Right lobe of liver (tissue), 6 donors: ENCODE data around the gene FOXI1. TPM values are rescaled to one million over a fixed set of nuclear protein-coding genes. Genes with fewer than 3 reads are reported as not detected.

ENCODE experiments used
- ATAC-seq, 4 donors: fragments of 200-7000 bp; cut with Tn5 transposase; one replicate each; pipeline ENCODE4 v1.9.1; 2020; ENCODE audit warnings: mild to moderate bottlenecking in 4 of 4, moderate library complexity in 4 of 4
- DNase-seq, 3 donors: peaks; one replicate each; pipeline ENCODE4 v3.0.0-alpha.2; 2020
- H3K27ac ChIP-seq, 3 donors: fragments of 200-600 bp; one replicate each; pipeline ENCODE4 v1.8.0; 2022
- H3K27me3 ChIP-seq, 2 donors: fragments of 200-600 bp; one replicate each; pipeline ENCODE4 v1.8.0; 2022
- H3K36me3 ChIP-seq, 4 donors: fragments of 200-600 bp; sonication (generic) in 1 of 4; one replicate each; pipeline versions ENCODE4 v1.5.1 to v1.8.0; 2017 to 2022; ENCODE audit warnings: control low read depth in 1 of 4
- H3K4me1 ChIP-seq, 4 donors: fragments of 200-600 bp; sonication (generic) in 1 of 4; one replicate each; pipeline versions ENCODE4 v1.5.1 to v1.8.0; 2017 to 2022; ENCODE audit warnings: control low read depth in 1 of 4
- H3K4me3 ChIP-seq, 3 donors: fragments of 200-600 bp; one replicate each; pipeline ENCODE4 v1.8.0; 2022
- H3K9me3 ChIP-seq, 4 donors: fragments of 200-600 bp; sonication (generic) in 1 of 4; one replicate each; pipeline versions ENCODE4 v1.5.1 to v1.8.0; 2017 to 2022; ENCODE audit warnings: control low read depth in 1 of 4
- POLR2A ChIP-seq: fragments of 450-650 bp; IDR thresholded peaks from one replicate; pipeline ENCODE4 v1.6.1; 2017; ENCODE audit warnings: antibody characterized with exemption, mild to moderate bottlenecking
- WGBS: methylation state at CpG from one replicate; pipeline ENCODE4 v1.1.6; 2018; ENCODE audit warnings: low coverage, low lambda C conversion rate; ENCODE audit not compliant: insufficient coverage; ENCODE audit errors: missing lambda C conversion rate; 5-methylcytosine and 5-hydroxymethylcytosine counted together
- intact Hi-C, 2 donors: fragments of 100-400 bp; cut with DNase I; formaldehyde crosslinking; loops; one replicate each; pipeline versions ENCODE4 v1.11.2 to v1.14.1; 2022
- total RNA-seq, 6 experiments: library from RNA; depleted of rRNA in 2 of 6; stranded (reverse); fragments of >200 nt in 2 of 6; fragmentation: NEBNext Ultra II Directional in 3 of 6; extraction: Animal tissue kit (Norgen Biotek cat#: 25700) in 3 of 6; gene quantifications; one replicate each; pipeline versions ENCODE4 v1.1.0 to v1.2.4, GENCODE V29; 2016 to 2023
- TF ChIP-seq, protein P1 (sequence below), 4 donors: fragments of 200-600 bp in 3 of 4; fragments of 450-650 bp in 1 of 4; IDR thresholded peaks; one replicate each; pipeline versions ENCODE4 v1.5.1 to v1.8.0; 2016 to 2022; ENCODE audit warnings: antibody characterized with exemption in 4 of 4, mild to moderate bottlenecking in 2 of 4
- donor health status: DM: no; HTN: yes; CAD: no.
- donor health status: DM: no; HTN: no; CAD: no.
- donor health status: DM: no; HTN: no; CAD: no.
- donor health status: DM: no; HTN: yes; CAD: no.
- donor health status: DM: no; HTN: yes; CAD: no.

FOXI1 gene
- total RNA-seq, 6 experiments from 2014 or later = not detected

DNA sequence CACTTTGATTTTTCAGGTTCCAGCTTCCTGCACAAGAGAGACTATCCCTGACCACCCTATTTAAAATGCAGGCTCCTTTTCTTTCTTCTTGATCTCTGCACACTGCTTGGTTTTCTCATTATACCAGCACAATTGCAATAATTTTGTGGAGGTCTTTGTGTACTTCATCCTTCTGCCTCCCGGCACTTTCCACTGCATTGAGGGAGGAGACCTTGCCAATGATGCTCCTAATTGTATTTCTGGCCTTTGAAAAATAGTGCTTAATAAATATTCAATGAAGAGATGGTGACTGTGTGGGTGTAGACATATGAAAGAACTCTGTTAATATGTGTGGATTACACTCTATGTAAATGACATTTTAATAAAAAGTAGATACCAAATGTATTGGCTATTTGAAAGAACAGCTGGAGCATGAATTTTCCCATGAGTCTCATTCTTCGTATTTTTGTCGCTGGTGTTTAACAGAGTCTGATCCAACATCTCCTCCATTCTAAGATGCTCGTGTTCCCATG lies 42.1 kb downstream of the FOXI1 start:
- Histone ChIP-seq H3K4me1 (no peaks in the 10 kb centered on the region), H3K27me3 (no peaks in the 10 kb centered on the region), H3K36me3 (no peaks in the 10 kb centered on the region), H3K9me3 (no peaks in the 10 kb centered on the region), H3K4me3 (no peak overlapping the region), H3K27ac (no peak overlapping the region)
- no peak for ATAC-seq
- no peak for DNase-seq
- intact Hi-C loops = no loop called here
- WGBS = 73% methylated on average over 4 of the region's 4 CpGs
- TF ChIP-seq, protein P1, sequence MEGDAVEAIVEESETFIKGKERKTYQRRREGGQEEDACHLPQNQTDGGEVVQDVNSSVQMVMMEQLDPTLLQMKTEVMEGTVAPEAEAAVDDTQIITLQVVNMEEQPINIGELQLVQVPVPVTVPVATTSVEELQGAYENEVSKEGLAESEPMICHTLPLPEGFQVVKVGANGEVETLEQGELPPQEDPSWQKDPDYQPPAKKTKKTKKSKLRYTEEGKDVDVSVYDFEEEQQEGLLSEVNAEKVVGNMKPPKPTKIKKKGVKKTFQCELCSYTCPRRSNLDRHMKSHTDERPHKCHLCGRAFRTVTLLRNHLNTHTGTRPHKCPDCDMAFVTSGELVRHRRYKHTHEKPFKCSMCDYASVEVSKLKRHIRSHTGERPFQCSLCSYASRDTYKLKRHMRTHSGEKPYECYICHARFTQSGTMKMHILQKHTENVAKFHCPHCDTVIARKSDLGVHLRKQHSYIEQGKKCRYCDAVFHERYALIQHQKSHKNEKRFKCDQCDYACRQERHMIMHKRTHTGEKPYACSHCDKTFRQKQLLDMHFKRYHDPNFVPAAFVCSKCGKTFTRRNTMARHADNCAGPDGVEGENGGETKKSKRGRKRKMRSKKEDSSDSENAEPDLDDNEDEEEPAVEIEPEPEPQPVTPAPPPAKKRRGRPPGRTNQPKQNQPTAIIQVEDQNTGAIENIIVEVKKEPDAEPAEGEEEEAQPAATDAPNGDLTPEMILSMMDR (IDR thresholded peaks at IDR 0.05) = no peak
- no peak for TF ChIP-seq POLR2A

DNA sequence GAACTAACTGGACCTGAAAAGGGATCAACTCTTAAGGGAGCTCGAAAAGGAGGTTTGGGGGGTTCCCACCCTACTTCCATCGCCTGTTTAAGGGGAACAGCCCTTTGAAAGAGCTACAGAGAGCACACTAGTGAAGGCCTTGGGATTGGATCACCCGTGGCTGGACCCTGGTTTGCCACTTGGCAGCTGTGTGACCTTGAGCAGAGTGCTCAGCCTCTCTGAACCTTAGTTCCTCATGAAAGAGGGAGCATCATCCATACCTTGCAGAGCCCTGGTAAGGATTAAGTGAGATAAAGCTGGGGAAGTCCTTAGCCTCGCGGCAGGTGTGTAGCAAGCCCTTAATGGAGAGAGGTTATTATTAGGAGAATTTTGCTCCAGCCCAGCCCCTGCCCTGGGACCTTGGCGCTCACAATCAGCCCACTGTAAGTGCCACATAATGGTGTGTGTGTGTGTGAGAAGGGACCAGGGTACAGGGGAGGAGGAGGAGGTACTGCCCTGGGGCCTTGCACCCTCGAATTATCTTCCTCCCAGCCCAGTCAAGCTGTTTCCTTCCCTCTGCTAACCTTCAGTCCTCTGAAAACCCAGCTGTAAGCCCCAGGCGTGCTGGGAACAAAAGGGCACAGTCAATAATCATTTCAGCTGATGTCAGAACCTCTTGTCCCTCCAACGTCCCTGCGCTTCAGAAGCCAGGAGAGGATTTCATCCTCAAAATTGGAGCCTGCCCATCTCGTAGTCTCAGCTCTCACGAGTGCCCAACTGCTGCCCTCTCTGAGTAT lies 42.9 kb downstream of the FOXI1 start:
- WGBS = 71% methylated on average over 8 of the region's 12 CpGs
- H3K27ac ChIP-seq = no peak overlapping the region
- H3K4me1 ChIP-seq = no peaks in the 10 kb centered on the region
- H3K4me3 ChIP-seq = no peak overlapping the region
- TF ChIP-seq, protein P1 (IDR thresholded peaks at IDR 0.05) = no peak
- no peak for TF ChIP-seq POLR2A
- no peaks in the 10 kb centered on the region for H3K9me3 ChIP-seq
- no peak for DNase-seq
- ATAC-seq = no peak
- H3K27me3 ChIP-seq = no peaks in the 10 kb centered on the region
- H3K36me3 ChIP-seq = no peaks in the 10 kb centered on the region
- intact Hi-C loops = no loop called here

DNA sequence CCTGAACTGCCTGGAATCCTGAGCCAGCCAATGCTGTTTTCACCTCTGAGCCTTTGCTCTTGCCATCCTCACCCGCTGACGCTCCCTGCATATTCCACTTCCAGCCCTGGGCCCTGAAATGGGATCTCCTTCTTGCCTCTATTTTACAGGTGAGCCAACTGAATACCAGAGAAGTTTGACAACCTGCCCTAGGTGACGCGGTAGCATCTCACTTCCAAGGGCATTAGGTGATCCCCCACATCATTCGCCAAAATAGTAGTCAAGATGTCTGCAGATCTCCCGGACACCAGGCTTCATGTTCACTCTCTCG lies 43.5 kb downstream of the FOXI1 start:
- no peaks in the 10 kb centered on the region for H3K9me3 ChIP-seq
- 82% methylated on average over 7 of the region's 7 CpGs for WGBS
- ATAC-seq = no peak
- no peak for TF ChIP-seq POLR2A
- TF ChIP-seq, protein P1 (IDR thresholded peaks at IDR 0.05) = no peak
- DNase-seq = no peak
- no peak overlapping the region for H3K27ac ChIP-seq
- no peaks in the 10 kb centered on the region for H3K27me3 ChIP-seq
- intact Hi-C loops = no loop called here
- no peak overlapping the region for H3K4me3 ChIP-seq
- H3K4me1 ChIP-seq = no peaks in the 10 kb centered on the region
- no peaks in the 10 kb centered on the region for H3K36me3 ChIP-seq

DNA sequence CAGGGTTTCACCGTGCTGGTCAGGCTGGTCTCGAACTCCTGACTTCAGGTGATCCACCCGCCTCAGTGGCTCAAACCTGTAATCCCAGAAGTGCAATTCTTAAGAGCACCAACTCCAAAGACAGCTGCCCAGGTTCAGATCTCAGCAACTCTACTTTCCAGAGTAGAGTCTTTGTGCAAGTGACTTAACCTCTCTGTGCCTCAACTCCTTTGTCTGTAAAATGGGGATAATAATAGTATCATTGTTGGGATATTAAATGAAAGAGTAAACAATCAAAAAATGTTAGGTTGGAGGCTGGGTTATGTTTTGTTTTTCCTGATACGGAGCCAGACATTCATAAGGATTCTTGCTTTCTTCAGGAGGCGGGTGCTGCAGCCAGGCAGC lies 45.0 kb downstream of the FOXI1 start:
- TF ChIP-seq POLR2A = no peak
- TF ChIP-seq, protein P1 (IDR thresholded peaks at IDR 0.05) = no peak
- H3K27ac ChIP-seq = no peak overlapping the region
- no peaks in the 10 kb centered on the region for H3K27me3 ChIP-seq
- no peak for ATAC-seq
- H3K4me3 ChIP-seq = no peak overlapping the region
- intact Hi-C loops = no loop called here
- H3K4me1 ChIP-seq = no peaks in the 10 kb centered on the region
- WGBS = 71% methylated on average over 2 of the region's 5 CpGs
- no peaks in the 10 kb centered on the region for H3K9me3 ChIP-seq
- H3K36me3 ChIP-seq = no peaks in the 10 kb centered on the region
- no peak for DNase-seq
